Fibroblast of lung (primary cell): ENCODE measurements around the gene FADS6. TPM values are rescaled to one million over a fixed set of nuclear protein-coding genes. Genes with fewer than 3 reads are reported as not detected.

ENCODE experiments used
- DNase-seq, 2 donors: peaks; one replicate each; pipeline versions ENCODE4 v3.0.0 to v3.0.0-alpha.2; 2010; ENCODE audit warnings: low read depth in 2 of 2
- H2AFZ ChIP-seq: 2 replicates; pipeline ENCODE4 v1.5.1; 2012; ENCODE audit warnings: low read length, control low read depth, inconsistent platforms
- H3K27ac ChIP-seq: 2 replicates; pipeline ENCODE4 v1.5.1; 2011; ENCODE audit warnings: low read length, control low read depth; ENCODE audit not compliant: insufficient read depth
- H3K27me3 ChIP-seq: 2 replicates; pipeline ENCODE4 v1.5.1; 2011; ENCODE audit warnings: mild to moderate bottlenecking, low read length; ENCODE audit not compliant: control insufficient read depth, insufficient read depth
- H3K36me3 ChIP-seq: 2 replicates; pipeline ENCODE4 v1.5.1; 2011; ENCODE audit warnings: low read length; ENCODE audit not compliant: control insufficient read depth, insufficient read depth
- H3K4me1 ChIP-seq: 2 replicates; pipeline ENCODE4 v1.5.1; 2011; ENCODE audit warnings: low read length; ENCODE audit not compliant: control insufficient read depth, insufficient read depth; ENCODE audit errors: extremely low read depth
- H3K4me2 ChIP-seq: 2 replicates; pipeline ENCODE4 v1.5.1; 2011; ENCODE audit warnings: low read length, control low read depth; ENCODE audit not compliant: insufficient read depth; ENCODE audit errors: extremely low read depth
- H3K4me3 ChIP-seq, 4 experiments: fragments of 200-600 bp in 1 of 4; sonication (generic) in 1 of 4; replicated peaks in 1 of 4; 2 replicates each; pipeline ENCODE4 v1.5.1; 2011 to 2016; ENCODE audit warnings: low read length in 4 of 4, low read depth in 3 of 4, mild to moderate bottlenecking in 3 of 4, control low read depth in 2 of 4, inconsistent platforms in 1 of 4, mixed read lengths in 1 of 4; ENCODE audit not compliant: insufficient read depth in 1 of 4; ENCODE audit errors: control extremely low read depth in 1 of 4
- H3K79me2 ChIP-seq: 2 replicates; pipeline ENCODE4 v1.5.1; 2012; ENCODE audit warnings: mild to moderate bottlenecking, low read length, inconsistent platforms; ENCODE audit not compliant: control insufficient read depth, insufficient read depth
- H3K9ac ChIP-seq: 2 replicates; pipeline ENCODE4 v1.5.1; 2011; ENCODE audit warnings: mild to moderate bottlenecking, low read length, control low read depth; ENCODE audit not compliant: insufficient read depth
- H3K9me3 ChIP-seq: 2 replicates; pipeline ENCODE4 v1.5.1; 2012; ENCODE audit warnings: low read depth, low read length; ENCODE audit not compliant: control insufficient read depth, insufficient read depth
- H4K20me1 ChIP-seq: 2 replicates; pipeline ENCODE4 v1.5.1; 2011; ENCODE audit warnings: low read length; ENCODE audit not compliant: control insufficient read depth, insufficient read depth; ENCODE audit errors: extremely low read depth
- EZH2 ChIP-seq: IDR thresholded peaks from 2 replicates; pipeline ENCODE4 v1.5.1; 2012; ENCODE audit warnings: low read length, control low read depth, mild to moderate bottlenecking; ENCODE audit errors: missing control alignments
- polyA plus RNA-seq, 2 donors: library from polyadenylated mRNA; depleted of rRNA in 1 of 2; stranded (reverse) in 1 of 2; unstranded in 1 of 2; fragments of >200 nt; gene quantifications; 2 replicates each; pipeline ENCODE4 v1.2.1, GENCODE V29; 2011 to 2012; ENCODE audit warnings: missing spikeins in 1 of 2
- total RNA-seq: library from RNA; depleted of rRNA; stranded (reverse); fragments of >200 nt; gene quantifications from 2 replicates; pipeline ENCODE4 v1.2.1, GENCODE V29; 2014
- TF ChIP-seq, protein P1 (sequence below), 2 donors: IDR thresholded peaks in 1 of 2; conservative IDR thresholded peaks in 1 of 2; 1 replicate in 1 of 2; 2 replicates in 1 of 2; pipeline ENCODE4 v1.5.1; 2011 to 2012; ENCODE audit warnings: low read length in 2 of 2, control low read depth in 1 of 2, inconsistent platforms in 1 of 2, low read depth in 1 of 2, mild to moderate bottlenecking in 1 of 2

The FADS6 gene
- total and polyA plus RNA-seq, 2 donors (not counting 1 experiment from before 2014, with no cell fraction given): not detected

DNA sequence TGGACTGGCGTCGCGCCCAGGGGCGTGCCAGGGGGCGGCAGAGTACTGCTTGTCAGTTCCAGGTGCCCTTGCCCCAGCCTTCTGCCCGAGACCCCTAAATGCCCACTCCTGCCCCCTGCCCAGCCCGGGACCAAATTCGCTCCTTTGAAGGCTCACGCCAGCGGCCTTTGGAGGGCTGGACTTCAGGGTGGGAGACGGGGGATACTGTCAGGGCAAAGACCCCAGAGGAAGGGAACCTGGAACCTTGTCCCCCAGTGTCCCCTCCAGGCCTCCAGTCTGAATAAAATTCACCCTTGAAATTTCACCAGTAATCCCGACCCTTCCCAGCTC lies 43.0 kb upstream of the FADS6 start:
- TF ChIP-seq EZH2: peak; percentile 61
- TF ChIP-seq, protein P1, sequence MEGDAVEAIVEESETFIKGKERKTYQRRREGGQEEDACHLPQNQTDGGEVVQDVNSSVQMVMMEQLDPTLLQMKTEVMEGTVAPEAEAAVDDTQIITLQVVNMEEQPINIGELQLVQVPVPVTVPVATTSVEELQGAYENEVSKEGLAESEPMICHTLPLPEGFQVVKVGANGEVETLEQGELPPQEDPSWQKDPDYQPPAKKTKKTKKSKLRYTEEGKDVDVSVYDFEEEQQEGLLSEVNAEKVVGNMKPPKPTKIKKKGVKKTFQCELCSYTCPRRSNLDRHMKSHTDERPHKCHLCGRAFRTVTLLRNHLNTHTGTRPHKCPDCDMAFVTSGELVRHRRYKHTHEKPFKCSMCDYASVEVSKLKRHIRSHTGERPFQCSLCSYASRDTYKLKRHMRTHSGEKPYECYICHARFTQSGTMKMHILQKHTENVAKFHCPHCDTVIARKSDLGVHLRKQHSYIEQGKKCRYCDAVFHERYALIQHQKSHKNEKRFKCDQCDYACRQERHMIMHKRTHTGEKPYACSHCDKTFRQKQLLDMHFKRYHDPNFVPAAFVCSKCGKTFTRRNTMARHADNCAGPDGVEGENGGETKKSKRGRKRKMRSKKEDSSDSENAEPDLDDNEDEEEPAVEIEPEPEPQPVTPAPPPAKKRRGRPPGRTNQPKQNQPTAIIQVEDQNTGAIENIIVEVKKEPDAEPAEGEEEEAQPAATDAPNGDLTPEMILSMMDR (conservative IDR thresholded peaks at IDR 0.05 in 1 of 2, IDR thresholded peaks at IDR 0.05 in 1 of 2; ENCODE audit: low read depth in 1 of 2, low read length in 2 of 2): no peak
- Histone ChIP-seq H3K4me1 (no peaks in the 10 kb centered on the region), H3K9ac (no peak overlapping the region), H3K79me2 (no peaks in the 10 kb centered on the region), H3K4me3 (no peak overlapping the region), H3K4me2 (no peak overlapping the region), H3K36me3 (no peaks in the 10 kb centered on the region), H2AFZ (no peak overlapping the region), H3K27me3 (peaks cover 45% of the 10 kb centered on the region), H3K27ac (no peak overlapping the region), H3K9me3 (no peaks in the 10 kb centered on the region), H4K20me1 (no peaks in the 10 kb centered on the region)
- DNase-seq: no peak

DNA sequence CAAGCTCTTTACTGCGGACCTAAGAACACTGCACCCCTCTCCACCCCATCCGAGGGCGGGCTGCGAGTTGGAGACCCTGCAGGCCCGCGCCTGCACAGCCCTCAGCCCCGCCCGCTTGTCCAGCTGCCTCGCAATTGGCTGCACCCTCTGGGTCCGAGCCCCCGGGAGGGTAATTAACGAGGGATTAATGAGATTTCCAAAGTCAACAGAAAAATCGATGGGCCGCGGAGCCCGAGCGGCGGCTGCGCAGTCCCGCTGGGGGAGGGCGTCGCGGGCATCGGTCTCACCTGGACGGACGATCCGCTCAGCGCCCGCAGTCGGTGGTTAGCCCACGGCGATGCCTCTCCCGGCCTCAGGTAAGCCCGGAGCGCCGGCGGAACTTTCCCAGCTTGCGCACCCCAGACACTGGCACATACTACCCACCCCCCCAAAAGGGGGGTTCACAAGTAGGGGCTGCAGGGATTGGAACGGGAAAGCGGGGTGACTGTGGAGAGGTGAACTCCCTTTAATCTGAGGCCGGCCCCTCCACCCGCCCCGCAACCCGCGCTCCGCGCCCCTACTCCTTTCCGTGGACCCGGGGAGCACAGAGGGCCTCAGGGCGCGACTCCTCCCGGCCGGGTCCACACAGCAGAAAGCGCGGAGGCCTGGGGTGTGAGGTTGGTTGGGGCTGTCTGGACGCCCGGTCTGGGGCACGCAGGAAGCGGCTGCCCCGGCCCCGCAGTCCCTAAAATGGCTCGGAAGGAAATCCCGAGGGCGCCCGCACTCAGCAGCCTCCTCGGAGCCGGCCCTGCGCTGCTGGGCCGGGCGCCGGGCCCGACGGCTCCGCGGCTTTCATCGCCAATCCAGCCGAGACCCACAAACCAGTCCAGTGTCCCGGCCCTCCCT lies 42.4 kb upstream of the FADS6 start, which contains the start of gene OTOP3:
OTOP3 (plus strand) TSS at position 314 of the 885 bp plus-strand sequence; CDS start at position 338, 24 bp downstream.
- DNase-seq: no peak

DNA sequence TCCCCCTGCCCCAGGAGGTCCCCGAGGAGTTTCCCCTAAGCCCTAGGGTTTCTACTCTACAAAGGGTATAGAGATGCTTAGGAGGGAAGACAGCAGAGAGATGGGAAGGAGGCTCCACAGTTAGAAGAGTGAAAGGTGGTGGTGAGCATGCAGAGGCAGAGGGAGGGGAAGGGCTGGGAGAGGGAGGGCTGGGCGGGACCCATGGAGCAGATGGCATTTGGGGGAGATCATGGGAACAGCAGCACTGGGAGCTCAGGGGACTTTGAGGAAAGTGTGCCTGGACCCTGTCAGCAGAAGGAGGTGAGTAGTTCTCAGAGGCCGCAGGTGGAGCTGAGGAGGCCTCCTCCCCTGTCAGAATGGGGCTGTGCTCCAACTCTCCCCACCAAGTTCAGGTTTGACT lies 41.6 kb upstream of the FADS6 start:
- Histone ChIP-seq H3K4me1 (no peaks in the 10 kb centered on the region), H3K79me2 (no peaks in the 10 kb centered on the region), H3K4me2 (no peak overlapping the region), H2AFZ (no peak overlapping the region), H3K27me3 (peaks cover 45% of the 10 kb centered on the region), H3K4me3 (no peak overlapping the region), H3K9me3 (no peaks in the 10 kb centered on the region), H3K27ac (no peak overlapping the region), H3K9ac (no peak overlapping the region), H3K36me3 (no peaks in the 10 kb centered on the region), H4K20me1 (no peaks in the 10 kb centered on the region)
- no peak for TF ChIP-seq EZH2
- TF ChIP-seq, protein P1 (conservative IDR thresholded peaks at IDR 0.05 in 1 of 2, IDR thresholded peaks at IDR 0.05 in 1 of 2; ENCODE audit: low read depth in 1 of 2, low read length in 2 of 2): no peak
- DNase-seq: no peak

More for the DNA sequence above, 42.4 kb upstream of the FADS6 start, which contains the start of gene OTOP3:
- H3K9ac ChIP-seq: no peak within 1 kb of the TSS
- H3K4me1 ChIP-seq: no peaks in the 10 kb centered on the region
- peak; percentile 28 for TF ChIP-seq EZH2
- TF ChIP-seq, protein P1 (conservative IDR thresholded peaks at IDR 0.05 in 1 of 2, IDR thresholded peaks at IDR 0.05 in 1 of 2; ENCODE audit: low read depth in 1 of 2, low read length in 2 of 2): no peak
- peaks cover 45% of the 10 kb centered on the region for H3K27me3 ChIP-seq
- H3K4me3 ChIP-seq: no peak within 1 kb of the TSS
- H3K79me2 ChIP-seq: no peaks in the 10 kb centered on the region
- H4K20me1 ChIP-seq: no peaks in the 10 kb centered on the region
- no peak within 1 kb of the TSS for H3K27ac ChIP-seq
- H3K4me2 ChIP-seq: no peak within 1 kb of the TSS
- no peaks in the 10 kb centered on the region for H3K36me3 ChIP-seq
- no peaks in the 10 kb centered on the region for H3K9me3 ChIP-seq
- no peak within 1 kb of the TSS for H2AFZ ChIP-seq
